H9 (cell line): ENCODE results near the gene ATP1B2. TPM values are rescaled to one million over a fixed set of nuclear protein-coding genes. Genes with fewer than 3 reads are reported as not detected.

Experiments
- DNase-seq: peaks from one replicate; pipeline ENCODE4 v3.0.0-alpha.2; 2017
- H2AFZ ChIP-seq: one replicate; pipeline ENCODE4 v1.6.1; 2013; ENCODE audit warnings: mild to moderate bottlenecking, low read length, control low read depth, moderate library complexity
- H2AK5ac ChIP-seq: 2 replicates; pipeline ENCODE4 v1.6.1; 2013; ENCODE audit warnings: low read length, control low read depth, mixed read lengths; ENCODE audit not compliant: insufficient read length
- H2BK120ac ChIP-seq: one replicate; pipeline ENCODE4 v1.6.1; 2013; ENCODE audit warnings: low read depth, mild to moderate bottlenecking, low read length, control low read depth, inconsistent platforms; ENCODE audit not compliant: poor library complexity, severe bottlenecking
- H2BK12ac ChIP-seq: 2 replicates; pipeline ENCODE4 v1.6.1; 2013; ENCODE audit warnings: low read length, control low read depth, mixed read lengths, low read depth; ENCODE audit not compliant: insufficient read length
- H2BK15ac ChIP-seq: 2 replicates; pipeline ENCODE4 v1.6.1; 2013; ENCODE audit warnings: low read depth, low read length, control low read depth
- H2BK20ac ChIP-seq: one replicate; pipeline ENCODE4 v1.6.1; 2013; ENCODE audit warnings: low read depth, mild to moderate bottlenecking, low read length, control low read depth, inconsistent platforms; ENCODE audit not compliant: poor library complexity, severe bottlenecking
- H2BK5ac ChIP-seq: 2 replicates; pipeline ENCODE4 v1.6.1; 2013; ENCODE audit warnings: low read length, control low read depth, mixed read lengths; ENCODE audit not compliant: insufficient read length
- H3K14ac ChIP-seq: 2 replicates; pipeline ENCODE4 v1.6.1; 2013; ENCODE audit warnings: low read length, control low read depth; ENCODE audit not compliant: insufficient read depth
- H3K18ac ChIP-seq: 2 replicates; pipeline ENCODE4 v1.6.1; 2013; ENCODE audit warnings: low read depth, mild to moderate bottlenecking, mixed read lengths, low read length, control low read depth; ENCODE audit not compliant: insufficient read length
- H3K23ac ChIP-seq: 2 replicates; pipeline ENCODE4 v1.6.1; 2013; ENCODE audit warnings: low read length, control low read depth, mixed read lengths, low read depth; ENCODE audit not compliant: insufficient read length
- H3K23me2 ChIP-seq: 2 replicates; pipeline ENCODE4 v1.6.1; 2013; ENCODE audit warnings: low read depth, mild to moderate bottlenecking, mixed read lengths, low read length, control low read depth; ENCODE audit not compliant: insufficient read length, poor library complexity, severe bottlenecking
- H3K27ac ChIP-seq: 2 replicates; pipeline ENCODE4 v1.5.1; 2013; ENCODE audit warnings: low read length, control low read depth, mixed read lengths, low read depth; ENCODE audit not compliant: insufficient read length
- H3K27me3 ChIP-seq: 2 replicates; pipeline ENCODE4 v1.6.1; 2013; ENCODE audit warnings: low read length, control low read depth, inconsistent platforms; ENCODE audit not compliant: insufficient read depth
- H3K4ac ChIP-seq: 2 replicates; pipeline ENCODE4 v1.6.1; 2013; ENCODE audit warnings: low read depth, mild to moderate bottlenecking, control low read depth, inconsistent platforms, low read length, moderate library complexity
- H3K4me1 ChIP-seq: 2 replicates; pipeline ENCODE4 v1.6.1; 2013; ENCODE audit warnings: low read length, control low read depth, inconsistent platforms; ENCODE audit not compliant: insufficient read depth
- H3K4me2 ChIP-seq: 2 replicates; pipeline ENCODE4 v1.6.1; 2013; ENCODE audit warnings: low read length, control low read depth, mixed read lengths; ENCODE audit not compliant: insufficient read length, insufficient read depth
- H3K56ac ChIP-seq: 2 replicates; pipeline ENCODE4 v1.6.1; 2013; ENCODE audit warnings: low read depth, mild to moderate bottlenecking, mixed read lengths, low read length, control low read depth; ENCODE audit not compliant: insufficient read length
- H3K79me1 ChIP-seq: 2 replicates; pipeline ENCODE4 v1.6.1; 2013; ENCODE audit warnings: low read depth, mild to moderate bottlenecking, moderate library complexity, low read length, control low read depth, inconsistent platforms; ENCODE audit not compliant: insufficient read depth, poor library complexity, severe bottlenecking
- H3K79me2 ChIP-seq: 2 replicates; pipeline ENCODE4 v1.6.1; 2013; ENCODE audit warnings: low read length, control low read depth, inconsistent platforms; ENCODE audit not compliant: insufficient read depth
- H3K9ac ChIP-seq: 2 replicates; pipeline ENCODE4 v1.6.1; 2013; ENCODE audit warnings: low read length, control low read depth, mixed read lengths; ENCODE audit not compliant: insufficient read length; ENCODE audit errors: extremely low read depth
- H3K9me3 ChIP-seq: one replicate; pipeline ENCODE4 v1.6.1; 2013; ENCODE audit warnings: low read depth, low read length, inconsistent platforms; ENCODE audit not compliant: control insufficient read depth
- H3T11ph ChIP-seq: one replicate; pipeline ENCODE4 v1.6.1; 2013; ENCODE audit warnings: mild to moderate bottlenecking, low read length, control low read depth, inconsistent platforms
- H4K20me1 ChIP-seq: one replicate; pipeline ENCODE4 v1.6.1; 2013; ENCODE audit not compliant: control insufficient read depth, insufficient read length, insufficient read depth
- H4K5ac ChIP-seq: 2 replicates; pipeline ENCODE4 v1.6.1; 2013; ENCODE audit warnings: low read depth, mild to moderate bottlenecking, mixed read lengths, low read length, control low read depth; ENCODE audit not compliant: insufficient read length
- H4K8ac ChIP-seq: replicated peaks from 2 replicates; pipeline ENCODE4 v1.6.1; 2013; ENCODE audit warnings: low read length, control low read depth, mixed read lengths, low read depth; ENCODE audit not compliant: insufficient read length
- H4K91ac ChIP-seq: 2 replicates; pipeline ENCODE4 v1.6.1; 2013; ENCODE audit warnings: low read depth, mild to moderate bottlenecking, moderate library complexity, mixed read lengths, low read length, control low read depth; ENCODE audit not compliant: insufficient read length
- H3K27ac Mint-ChIP-seq, 3 experiments: 2 replicates in 2 of 3; 3 replicates in 1 of 3; pipeline ENCODE4 v1.8.0; 2020 to 2021; ENCODE audit warnings: mixed read lengths in 3 of 3, mild to moderate bottlenecking in 1 of 3, moderate library complexity in 1 of 3
- H3K27me3 Mint-ChIP-seq: 2 replicates; pipeline ENCODE4 v1.8.0; 2021; ENCODE audit warnings: low read depth, mild to moderate bottlenecking, moderate library complexity, mixed read lengths
- H3K36me3 Mint-ChIP-seq, 3 experiments: 2 replicates in 2 of 3; 3 replicates in 1 of 3; pipeline ENCODE4 v1.8.0; 2020 to 2021; ENCODE audit warnings: low read depth in 3 of 3, mixed read lengths in 3 of 3; ENCODE audit not compliant: insufficient read depth in 1 of 3
- H3K4me1 Mint-ChIP-seq, 2 experiments: 2 replicates each; pipeline ENCODE4 v1.8.0; 2020; ENCODE audit warnings: mixed read lengths in 2 of 2
- H3K4me3 Mint-ChIP-seq, 2 experiments: 2 replicates in 1 of 2; 3 replicates in 1 of 2; pipeline ENCODE4 v1.8.0; 2020 to 2021; ENCODE audit warnings: mild to moderate bottlenecking in 2 of 2, mixed read lengths in 2 of 2, moderate library complexity in 1 of 2
- H3K9me3 Mint-ChIP-seq, 2 experiments: 2 replicates in 1 of 2; 3 replicates in 1 of 2; pipeline ENCODE4 v1.8.0; 2020; ENCODE audit warnings: mild to moderate bottlenecking in 2 of 2, mixed read lengths in 2 of 2, moderate library complexity in 1 of 2
- CTCF ChIP-seq: fragments of 200-600 bp; sonication (generic); conservative IDR thresholded peaks from 3 replicates; pipeline ENCODE4 v1.8.0; 2021; ENCODE audit warnings: antibody characterized with exemption, mild to moderate bottlenecking
- WGBS: extraction: QIAGEN DNeasy Blood & Tissue Kit; methylation state at CpG from one replicate; pipeline ENCODE4 v1.1.7; 2013; ENCODE audit warnings: missing lambda C conversion rate, low lambda C conversion rate, mixed read lengths; ENCODE audit not compliant: insufficient read length; ENCODE audit errors: extremely low coverage; 5-methylcytosine and 5-hydroxymethylcytosine counted together
- total RNA-seq: library from RNA; stranded (reverse); gene quantifications from 2 replicates; pipeline ENCODE4 v1.2.1, GENCODE V29; 2021

Gene ATP1B2
- total RNA-seq, 1 experiment from 2014 or later = 16.2 TPM

GRCh38 chr17:7627250-7628121 lies 23.2 kb upstream of the ATP1B2 start, which contains the start of gene SAT2:
Gene SAT2, minus strand, starts transcription at chr17:7627821. Its CDS starts 186 bp downstream, at chr17:7627635.
- no CpG with 5 or more reads among the region's 54 CpGs for WGBS
- Histone ChIP-seq H2BK120ac (no peak within 1 kb of the TSS), H3K4ac (no peak within 1 kb of the TSS), H3K23me2 (peaks cover 8% of the 10 kb centered on the region), H3K18ac (peak within 1 kb of the TSS; percentile 87), H4K91ac (no peak within 1 kb of the TSS), H3K9ac (peak within 1 kb of the TSS; percentile 80), H4K20me1 (no peaks in the 10 kb centered on the region), H3K79me2 (no peaks in the 10 kb centered on the region), H2BK5ac (no peak within 1 kb of the TSS), H2BK15ac (no peak within 1 kb of the TSS), H4K8ac (no peak within 1 kb of the TSS), H3K79me1 (no peaks in the 10 kb centered on the region), H3K27ac (no peak within 1 kb of the TSS), H3K4me2 (peak within 1 kb of the TSS; percentile 94), H2BK20ac (no peak within 1 kb of the TSS), H3K14ac (peak within 1 kb of the TSS; percentile 74), H3K9me3 (no peaks in the 10 kb centered on the region), H4K5ac (no peak within 1 kb of the TSS), H2BK12ac (no peak within 1 kb of the TSS), H3K27me3 (no peaks in the 10 kb centered on the region), H2AFZ (no peak within 1 kb of the TSS), H3K4me1 (no peaks in the 10 kb centered on the region), H3T11ph (no peak within 1 kb of the TSS), H3K56ac (no peak within 1 kb of the TSS), H3K23ac (no peak within 1 kb of the TSS), H2AK5ac (no peak within 1 kb of the TSS)
- DNase-seq = peak; percentile 99
- Mint-ChIP-seq H3K36me3 (peaks cover 4 to 19% (median 15%) of the 10 kb centered on the region in 3 experiments), H3K4me3 (peak within 1 kb of the TSS; percentile 90 to 94), H3K27ac (peak within 1 kb of the TSS; percentile 90 to 96 (median 96); a peak in 6 of 7 replicates), H3K4me1 (peaks cover 11 to 13% of the 10 kb centered on the region in 2 experiments), H3K27me3 (peaks cover 2% of the 10 kb centered on the region; the same call in 1 of the 2 replicates), H3K9me3 (no peaks in the 10 kb centered on the region)
- TF ChIP-seq CTCF = no peak
